PC-9 (cell line): Measurements from ENCODE around the gene PDE12. TPM values are rescaled to one million over a fixed set of nuclear protein-coding genes. Genes with fewer than 3 reads are reported as not detected.

Experiments
- BruUV-seq: library from RNA; stranded (reverse); fragments of 400-500 nt; replicated peaks from 2 replicates; lab custom pipeline; 2021; lab: Mats Ljungman, UMichigan
- CTCF ChIA-PET: fragments of 300-600 bp; sonication (Branson Sonifier 250); formaldehyde crosslinking; loops from one replicate; lab custom pipeline; 2022; ENCODE audit warnings: antibody characterized with exemption; lab: Charles Lee
- POLR2A ChIA-PET: fragments of 300-600 bp; sonication (Branson Sonifier 250); formaldehyde crosslinking; loops from one replicate; lab custom pipeline; 2022; ENCODE audit warnings: antibody characterized with exemption; ENCODE audit not compliant: unreplicated experiment; lab: Charles Lee
- DNase-seq, 2 experiments: peaks; one replicate each; pipeline versions ENCODE4 v3.0.0 to v3.0.0-alpha.2; 2015 to 2022; ENCODE audit warnings: mixed read lengths in 1 of 2
- H2AFZ ChIP-seq: fragments of 200-600 bp; sonication (generic); 2 replicates; pipeline ENCODE4 v1.8.1; 2017; ENCODE audit warnings: antibody characterized with exemption
- H3F3A ChIP-seq: fragments of 200-600 bp; sonication (generic); 2 replicates; pipeline ENCODE4 v1.8.1; 2017; ENCODE audit warnings: antibody characterized with exemption, mild to moderate bottlenecking, low read depth; ENCODE audit not compliant: insufficient read depth
- H3K27ac ChIP-seq: fragments of 200-600 bp; sonication (generic); 2 replicates; pipeline ENCODE4 v1.6.1; 2016; ENCODE audit warnings: mixed run types
- H3K27me3 ChIP-seq: fragments of 200-600 bp; sonication (generic); 2 replicates; pipeline ENCODE4 v1.6.1; 2016; ENCODE audit warnings: low read depth, mixed run types; ENCODE audit not compliant: insufficient read depth
- H3K36me3 ChIP-seq: fragments of 200-600 bp; sonication (generic); 2 replicates; pipeline ENCODE4 v1.6.1; 2016; ENCODE audit warnings: low read depth, mixed run types
- H3K4me1 ChIP-seq: fragments of 200-600 bp; sonication (generic); replicated peaks from 2 replicates; pipeline ENCODE4 v1.6.1; 2016; ENCODE audit warnings: mixed run types; ENCODE audit not compliant: insufficient read depth
- H3K4me2 ChIP-seq: fragments of 200-600 bp; sonication (generic); 2 replicates; pipeline ENCODE4 v1.6.1; 2017; ENCODE audit warnings: mixed run types
- H3K4me3 ChIP-seq: fragments of 200-600 bp; sonication (generic); 2 replicates; pipeline ENCODE4 v1.6.1; 2016; ENCODE audit warnings: mixed run types
- H3K79me2 ChIP-seq: fragments of 200-600 bp; sonication (generic); 2 replicates; pipeline ENCODE4 v1.6.1; 2017; ENCODE audit warnings: low read depth, mixed run types
- H3K9me2 ChIP-seq: fragments of 200-600 bp; sonication (generic); 2 replicates; pipeline ENCODE4 v1.8.1; 2017; ENCODE audit warnings: mild to moderate bottlenecking; ENCODE audit not compliant: insufficient read depth
- H3K9me3 ChIP-seq: fragments of 200-600 bp; sonication (generic); 2 replicates; pipeline ENCODE4 v1.8.1; 2016; ENCODE audit warnings: low read depth; ENCODE audit not compliant: insufficient read depth
- H4K20me1 ChIP-seq: fragments of 200-600 bp; sonication (generic); 2 replicates; pipeline ENCODE4 v1.8.1; 2017; ENCODE audit not compliant: insufficient read depth
- EZH2 ChIP-seq: fragments of 200-600 bp; sonication (generic); IDR thresholded peaks from 2 replicates; pipeline ENCODE4 v1.8.0; 2017; ENCODE audit warnings: antibody characterized with exemption, low read depth
- intact Hi-C: fragments of 100-400 bp; cut with micrococcal nuclease; formaldehyde crosslinking; loops from one replicate; pipeline ENCODE4 v1.10.0; 2022; ENCODE audit not compliant: unreplicated experiment
- total RNA-seq: library from RNA; stranded (reverse); gene quantifications from 2 replicates; pipeline ENCODE4 v1.2.3, GENCODE V29; 2021
- TF ChIP-seq, protein P1 (sequence below): fragments of 200-600 bp; sonication (generic); conservative IDR thresholded peaks from 2 replicates; pipeline ENCODE4 v1.6.1; 2017; ENCODE audit warnings: mixed run types, antibody characterized with exemption, mild to moderate bottlenecking, moderate library complexity

PDE12 gene
- total RNA-seq, 1 experiment from 2014 or later = 16.6 TPM

DNA sequence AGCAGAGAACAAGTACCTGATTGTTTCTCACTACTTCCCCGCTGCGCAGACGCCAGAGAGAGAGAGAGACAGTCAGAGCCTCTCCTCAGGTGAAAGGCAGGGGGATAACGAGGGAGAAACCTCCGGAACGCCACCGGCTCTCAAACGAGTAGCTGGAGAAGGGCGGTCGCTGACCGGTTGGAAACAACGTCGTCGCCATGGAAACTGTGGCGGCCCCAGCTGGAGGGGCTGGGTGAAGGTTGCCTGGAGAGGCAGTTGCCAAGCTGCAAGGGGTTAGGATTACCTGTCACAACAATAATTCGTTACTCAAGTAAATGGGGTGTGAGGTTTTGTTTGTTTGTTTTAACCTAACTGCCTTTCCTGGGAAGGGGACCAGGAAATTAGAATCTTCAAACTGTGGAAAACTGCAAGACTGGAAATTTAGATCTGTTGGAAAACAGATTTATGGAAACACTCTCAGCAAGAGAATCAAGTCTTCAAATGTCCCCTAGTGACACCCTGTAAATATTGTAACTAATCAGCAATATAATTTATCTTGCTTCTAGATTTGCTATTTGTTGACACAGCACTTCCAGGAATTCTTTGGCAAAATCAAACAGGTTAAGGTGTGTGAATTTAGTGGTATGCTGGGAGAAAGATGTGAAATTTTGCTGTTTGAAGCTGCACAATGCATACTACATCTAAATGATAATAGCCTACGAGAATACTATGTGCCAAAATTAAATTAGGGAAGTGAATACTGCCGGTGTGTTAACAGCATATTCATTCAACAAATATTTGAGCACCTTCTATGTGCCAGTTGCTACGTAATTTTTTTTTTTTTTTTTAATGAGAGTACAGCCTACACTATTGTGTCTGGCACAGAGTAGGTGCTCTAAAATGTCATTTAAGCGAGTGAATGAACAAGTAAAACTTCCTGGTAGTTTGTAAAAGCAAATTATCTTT lies 11.6 kb upstream of the PDE12 start, which contains the start of gene DNAH12:
Gene DNAH12, minus strand, starts transcription at position 164 of the 945 bp plus-strand sequence. CDS start 1,474 bp downstream, outside the sequence.
- ChIA-PET POLR2A (interaction anchor here (0.7 to 0.9 kb wide), 2 partner anchors 11 to 94 kb away, joined by 3 read pairs; no protein-coding TSS in a partner anchor), CTCF (no interaction called here)
- Histone ChIP-seq H4K20me1 (no peaks in the 10 kb centered on the region), H3K36me3 (no peaks in the 10 kb centered on the region), H3K27me3 (no peaks in the 10 kb centered on the region), H3K4me3 (peak within 1 kb of the TSS; percentile 41; the same call in 1 of the 2 replicates), H3K79me2 (no peaks in the 10 kb centered on the region), H3F3A (peaks cover 16% of the 10 kb centered on the region; the same call in 1 of the 2 replicates), H3K9me2 (no peaks in the 10 kb centered on the region), H3K4me1 (peaks cover 14% of the 10 kb centered on the region), H3K9me3 (no peaks in the 10 kb centered on the region), H3K4me2 (peak within 1 kb of the TSS; percentile 73), H3K27ac (0 out of 2 replicates have a peak within 1 kb of the TSS, but pooled peaks have one; percentile 29), H2AFZ (peak within 1 kb of the TSS; percentile 69)
- peak; percentile 72 to 78 for DNase-seq
- intact Hi-C loops = no loop called here
- no TSS peak for BruUV-seq
- TF ChIP-seq, protein P1, sequence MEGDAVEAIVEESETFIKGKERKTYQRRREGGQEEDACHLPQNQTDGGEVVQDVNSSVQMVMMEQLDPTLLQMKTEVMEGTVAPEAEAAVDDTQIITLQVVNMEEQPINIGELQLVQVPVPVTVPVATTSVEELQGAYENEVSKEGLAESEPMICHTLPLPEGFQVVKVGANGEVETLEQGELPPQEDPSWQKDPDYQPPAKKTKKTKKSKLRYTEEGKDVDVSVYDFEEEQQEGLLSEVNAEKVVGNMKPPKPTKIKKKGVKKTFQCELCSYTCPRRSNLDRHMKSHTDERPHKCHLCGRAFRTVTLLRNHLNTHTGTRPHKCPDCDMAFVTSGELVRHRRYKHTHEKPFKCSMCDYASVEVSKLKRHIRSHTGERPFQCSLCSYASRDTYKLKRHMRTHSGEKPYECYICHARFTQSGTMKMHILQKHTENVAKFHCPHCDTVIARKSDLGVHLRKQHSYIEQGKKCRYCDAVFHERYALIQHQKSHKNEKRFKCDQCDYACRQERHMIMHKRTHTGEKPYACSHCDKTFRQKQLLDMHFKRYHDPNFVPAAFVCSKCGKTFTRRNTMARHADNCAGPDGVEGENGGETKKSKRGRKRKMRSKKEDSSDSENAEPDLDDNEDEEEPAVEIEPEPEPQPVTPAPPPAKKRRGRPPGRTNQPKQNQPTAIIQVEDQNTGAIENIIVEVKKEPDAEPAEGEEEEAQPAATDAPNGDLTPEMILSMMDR = no peak
- TF ChIP-seq EZH2 = no peak

DNA sequence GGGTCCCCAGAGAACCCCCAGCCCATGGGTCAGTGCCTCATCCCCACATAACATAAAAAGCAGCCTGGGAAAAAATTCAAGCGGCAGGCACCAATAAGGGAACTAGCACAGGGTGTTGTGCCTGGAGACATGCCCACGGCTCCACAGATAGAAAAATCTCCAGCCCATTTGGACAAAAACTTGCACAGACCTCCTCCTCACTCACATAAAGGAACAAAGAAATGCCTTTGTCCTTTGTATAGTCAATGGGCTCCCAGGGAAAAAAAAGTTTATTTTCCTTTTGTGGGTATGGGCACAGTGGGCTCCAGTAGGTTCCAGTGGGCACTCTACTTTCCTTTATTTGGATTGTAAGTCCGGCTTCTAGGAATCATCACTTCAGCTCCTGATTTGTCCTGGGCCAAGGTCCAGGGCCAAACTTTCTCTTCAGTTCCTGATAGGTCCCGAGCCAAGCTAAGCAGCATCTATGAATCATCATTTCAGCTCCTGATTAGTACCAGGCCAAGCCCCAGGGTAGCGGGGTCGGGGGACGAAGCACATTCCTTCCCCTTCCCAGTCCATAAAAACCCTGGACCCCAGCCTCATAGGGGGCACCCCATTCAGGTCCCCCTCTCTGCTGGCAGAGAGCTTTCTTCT lies 10.3 kb upstream of the PDE12 start:
- Histone ChIP-seq H3K36me3 (no peaks in the 10 kb centered on the region), H3K4me3 (no peak overlapping the region), H2AFZ (no peak overlapping the region), H3F3A (peaks cover 16% of the 10 kb centered on the region; the same call in 1 of the 2 replicates), H3K9me3 (no peaks in the 10 kb centered on the region), H3K4me2 (no peak overlapping the region), H3K79me2 (no peaks in the 10 kb centered on the region), H3K27me3 (no peaks in the 10 kb centered on the region), H3K4me1 (peaks cover 14% of the 10 kb centered on the region), H4K20me1 (no peaks in the 10 kb centered on the region), H3K27ac (no peak overlapping the region), H3K9me2 (no peaks in the 10 kb centered on the region)
- no peak for DNase-seq
- no peak for TF ChIP-seq EZH2
- TF ChIP-seq, protein P1 = no peak
- ChIA-PET POLR2A (no interaction called here), CTCF (no interaction called here)
- no TSS peak for BruUV-seq
- intact Hi-C loops = no loop called here

DNA sequence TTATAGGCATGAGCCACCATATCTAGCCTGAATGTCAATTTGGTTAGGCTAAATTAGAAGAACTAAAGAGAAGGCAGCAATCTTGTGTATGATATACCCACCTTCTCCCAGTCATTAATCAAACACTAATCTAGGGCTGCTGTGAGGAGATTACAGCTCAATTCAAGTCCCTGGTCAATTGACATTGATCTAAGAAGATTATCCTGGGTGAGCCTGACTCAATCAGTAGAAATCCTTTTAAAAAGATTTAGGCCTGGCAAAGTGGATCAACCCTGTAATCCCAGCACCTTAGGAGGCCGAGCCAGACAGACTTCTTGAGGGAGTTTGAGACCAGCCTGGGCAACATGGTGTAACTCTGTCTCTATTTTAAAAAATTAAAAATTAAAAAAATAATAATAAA lies 9.5 kb upstream of the PDE12 start:
- H3K4me3 ChIP-seq = no peak overlapping the region
- H3K9me3 ChIP-seq = no peaks in the 10 kb centered on the region
- no peak for DNase-seq
- H3K79me2 ChIP-seq = no peaks in the 10 kb centered on the region
- ChIA-PET CTCF (no interaction called here), POLR2A (no interaction called here)
- no peak overlapping the region for H3K4me2 ChIP-seq
- no peaks in the 10 kb centered on the region for H3K9me2 ChIP-seq
- H4K20me1 ChIP-seq = no peaks in the 10 kb centered on the region
- TF ChIP-seq, protein P1 = no peak
- TF ChIP-seq EZH2 = no peak
- no peak overlapping the region for H2AFZ ChIP-seq
- no peaks in the 10 kb centered on the region for H3K36me3 ChIP-seq
- no peaks in the 10 kb centered on the region for H3K27me3 ChIP-seq
- H3K4me1 ChIP-seq = peaks cover 14% of the 10 kb centered on the region
- H3K27ac ChIP-seq = no peak overlapping the region
- intact Hi-C loops = no loop called here
- no TSS peak for BruUV-seq
- peaks cover 16% of the 10 kb centered on the region; the same call in 1 of the 2 replicates for H3F3A ChIP-seq
